GM06990 (cell line): ENCODE measurements around the gene BOLA2B.
"Not testable (repeated sequence)": the region's sequence is repeated elsewhere in the genome, so short reads cannot be mapped to it uniquely, and the experiment has no call there.

Experiments used
- DNase-seq: peaks from one replicate; pipeline ENCODE4 v3.0.0-alpha.2; 2011; ENCODE audit not compliant: insufficient read length; ENCODE audit errors: extremely low read depth
- H3K27me3 ChIP-seq: replicated peaks from 2 replicates; pipeline ENCODE4 v1.6.0; 2011; ENCODE audit warnings: low read length; ENCODE audit not compliant: control insufficient read depth, insufficient read depth
- H3K36me3 ChIP-seq: 2 replicates; pipeline ENCODE4 v1.5.1; 2011; ENCODE audit warnings: low read length; ENCODE audit not compliant: control insufficient read depth, insufficient read depth
- H3K4me3 ChIP-seq: replicated peaks from 2 replicates; pipeline ENCODE4 v1.5.1; 2011; ENCODE audit warnings: low read depth, mild to moderate bottlenecking, control low read depth, low read length
- TF ChIP-seq, protein P1 (sequence below): IDR thresholded peaks from 2 replicates; pipeline ENCODE4 v1.5.1; 2011; ENCODE audit warnings: low read length, control low read depth, mild to moderate bottlenecking, inconsistent platforms; ENCODE audit not compliant: insufficient read depth, poor library complexity, severe bottlenecking

BOLA2B gene

DNA sequence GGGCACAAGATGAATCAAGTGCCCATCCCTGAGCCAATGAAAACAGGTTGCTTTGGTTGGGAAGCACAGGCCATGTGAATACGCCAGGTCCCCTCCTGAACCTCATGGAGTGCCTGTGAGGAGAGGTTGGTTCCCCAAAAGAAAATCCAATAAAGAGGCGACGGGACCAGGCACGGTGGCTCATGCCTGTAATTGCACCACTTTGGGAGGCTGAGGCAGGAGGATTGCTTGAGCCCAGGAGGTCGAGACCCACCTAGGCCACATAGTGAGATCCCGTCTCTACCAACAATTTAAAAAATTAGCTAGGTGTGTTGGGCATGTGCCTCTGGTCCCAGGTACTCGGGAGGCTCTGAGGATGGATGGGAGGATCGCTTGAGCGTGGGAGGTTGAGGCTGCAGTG is 13.5 kb downstream of the BOLA2B start:
- TF ChIP-seq, protein P1, sequence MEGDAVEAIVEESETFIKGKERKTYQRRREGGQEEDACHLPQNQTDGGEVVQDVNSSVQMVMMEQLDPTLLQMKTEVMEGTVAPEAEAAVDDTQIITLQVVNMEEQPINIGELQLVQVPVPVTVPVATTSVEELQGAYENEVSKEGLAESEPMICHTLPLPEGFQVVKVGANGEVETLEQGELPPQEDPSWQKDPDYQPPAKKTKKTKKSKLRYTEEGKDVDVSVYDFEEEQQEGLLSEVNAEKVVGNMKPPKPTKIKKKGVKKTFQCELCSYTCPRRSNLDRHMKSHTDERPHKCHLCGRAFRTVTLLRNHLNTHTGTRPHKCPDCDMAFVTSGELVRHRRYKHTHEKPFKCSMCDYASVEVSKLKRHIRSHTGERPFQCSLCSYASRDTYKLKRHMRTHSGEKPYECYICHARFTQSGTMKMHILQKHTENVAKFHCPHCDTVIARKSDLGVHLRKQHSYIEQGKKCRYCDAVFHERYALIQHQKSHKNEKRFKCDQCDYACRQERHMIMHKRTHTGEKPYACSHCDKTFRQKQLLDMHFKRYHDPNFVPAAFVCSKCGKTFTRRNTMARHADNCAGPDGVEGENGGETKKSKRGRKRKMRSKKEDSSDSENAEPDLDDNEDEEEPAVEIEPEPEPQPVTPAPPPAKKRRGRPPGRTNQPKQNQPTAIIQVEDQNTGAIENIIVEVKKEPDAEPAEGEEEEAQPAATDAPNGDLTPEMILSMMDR = no peak
- DNase-seq = no peak

DNA sequence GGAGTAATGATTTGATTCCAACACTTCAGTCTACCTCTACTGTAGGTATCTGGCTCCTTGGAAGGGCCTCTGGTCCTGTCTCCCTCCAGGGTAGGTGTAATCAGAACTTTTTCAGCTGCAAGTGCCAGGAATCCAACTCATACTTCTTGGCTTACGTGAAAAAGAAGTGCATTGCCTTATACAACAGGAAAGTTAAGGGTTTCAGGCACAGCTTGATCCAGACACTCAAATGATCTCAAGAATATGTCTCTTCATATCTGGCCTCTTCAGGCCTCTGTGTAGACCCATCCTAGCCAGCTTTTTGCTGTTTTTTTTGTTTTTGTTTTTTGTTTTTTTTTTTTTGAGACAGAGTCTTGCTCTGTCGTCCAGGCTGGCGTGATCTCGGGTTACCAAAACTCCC is 14.3 kb downstream of the BOLA2B start:
- DNase-seq = no peak
- H3K27me3 ChIP-seq = no peaks in the 10 kb centered on the region
- no peak overlapping the region for H3K4me3 ChIP-seq
- 0 out of 2 replicates have a peak, but pooled peaks cover 1% of the 10 kb centered on the region for H3K36me3 ChIP-seq
- TF ChIP-seq, protein P1 = no peak

More for the DNA sequence above, 13.5 kb downstream of the BOLA2B start:
- Histone ChIP-seq H3K4me3 (no peak overlapping the region), H3K27me3 (no peaks in the 10 kb centered on the region), H3K36me3 (peaks cover 7% of the 10 kb centered on the region)

DNA sequence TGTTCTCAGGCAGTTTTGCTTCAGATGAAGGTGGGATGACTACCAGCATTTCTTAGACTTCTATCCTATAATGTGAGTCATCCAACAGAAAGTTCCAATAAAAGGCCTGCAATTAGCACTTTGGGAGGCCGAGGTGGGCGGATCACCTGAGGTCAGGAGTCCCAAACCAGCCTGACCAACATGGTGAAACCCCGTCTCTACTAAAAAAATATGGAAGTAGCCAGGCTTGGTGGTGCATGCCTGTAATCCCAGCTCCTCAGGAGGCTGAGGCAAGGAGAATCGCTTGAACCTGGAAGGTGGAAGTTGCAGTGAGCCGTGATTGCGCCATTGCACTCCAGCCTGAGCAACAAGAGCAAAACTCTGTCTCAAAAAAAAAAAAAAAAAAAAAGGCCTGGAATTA is 16.6 kb downstream of the BOLA2B start:
- not testable (repeated sequence) for H3K36me3 ChIP-seq, H3K27me3 ChIP-seq, H3K4me3 ChIP-seq, DNase-seq

DNA sequence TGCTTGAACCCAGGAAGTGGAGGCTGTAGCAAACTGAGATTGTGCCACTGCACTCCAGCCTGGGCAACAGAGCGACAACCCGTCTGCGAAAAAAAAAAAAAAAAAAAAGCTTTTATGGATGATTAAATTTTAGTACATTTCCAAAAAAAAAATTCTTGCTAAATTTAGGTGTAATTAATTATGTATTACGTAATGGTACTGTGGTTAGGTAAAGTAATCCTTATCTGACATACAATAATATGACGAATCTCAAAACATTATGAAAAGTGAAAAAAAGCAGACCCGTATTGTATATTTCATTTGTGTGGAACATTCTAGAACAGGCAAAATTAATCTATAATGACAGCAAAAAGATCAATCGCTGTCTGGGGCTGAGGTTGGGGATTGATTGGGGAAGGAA is 20.4 kb downstream of the BOLA2B start:
- Histone ChIP-seq H3K27me3 (no peaks in the 10 kb centered on the region), H3K36me3 (no peaks in the 10 kb centered on the region), H3K4me3 (no peak overlapping the region)
- TF ChIP-seq, protein P1 = no peak
- no peak for DNase-seq

DNA sequence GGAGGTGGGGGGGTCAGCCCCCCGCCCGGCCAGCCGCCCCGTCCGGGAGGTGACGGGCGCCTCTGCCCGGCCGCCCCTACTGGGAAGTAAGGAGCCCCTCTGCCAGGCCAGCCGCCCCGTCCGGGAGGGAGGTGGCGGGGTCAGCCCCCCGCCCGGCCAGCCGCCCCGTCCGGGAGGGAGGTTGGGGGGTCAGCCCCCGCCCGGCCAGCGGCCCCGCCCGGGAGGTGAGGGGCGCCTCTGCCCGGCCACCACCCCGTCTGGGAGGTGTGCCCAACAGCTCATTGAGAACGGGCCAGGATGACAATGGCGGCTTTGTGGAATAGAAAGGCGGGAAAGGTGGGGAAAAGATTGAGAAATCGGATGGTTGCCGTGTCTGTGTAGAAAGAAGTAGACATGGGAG is 23.3 kb downstream of the BOLA2B start:
- not testable (repeated sequence) for DNase-seq

DNA sequence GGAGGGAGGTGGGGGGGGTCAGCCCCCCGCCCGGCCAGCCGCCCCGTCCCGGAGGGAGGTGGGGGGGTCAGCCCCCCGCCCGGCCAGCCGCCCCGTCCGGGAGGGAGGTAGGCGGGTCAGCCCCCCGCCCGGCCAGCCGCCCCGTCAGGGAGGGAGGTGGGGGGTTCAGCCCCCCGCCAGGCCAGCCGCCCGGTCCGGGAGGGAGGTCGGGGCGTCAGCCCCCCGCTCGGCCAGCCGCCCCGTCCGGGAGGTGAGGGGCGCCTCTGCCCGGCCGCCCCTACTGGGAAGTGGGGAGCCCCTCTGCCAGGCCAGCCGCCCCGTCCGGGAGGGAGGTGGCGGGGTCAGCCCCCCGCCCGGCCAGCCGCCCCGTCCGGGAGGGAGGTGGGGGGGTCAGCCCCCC is 24.1 kb downstream of the BOLA2B start:
- not testable (repeated sequence) for H3K4me3 ChIP-seq, DNase-seq, H3K27me3 ChIP-seq, H3K36me3 ChIP-seq

More for the DNA sequence above, 23.3 kb downstream of the BOLA2B start:
- not testable (repeated sequence) for H3K27me3 ChIP-seq, H3K4me3 ChIP-seq, H3K36me3 ChIP-seq

DNA sequence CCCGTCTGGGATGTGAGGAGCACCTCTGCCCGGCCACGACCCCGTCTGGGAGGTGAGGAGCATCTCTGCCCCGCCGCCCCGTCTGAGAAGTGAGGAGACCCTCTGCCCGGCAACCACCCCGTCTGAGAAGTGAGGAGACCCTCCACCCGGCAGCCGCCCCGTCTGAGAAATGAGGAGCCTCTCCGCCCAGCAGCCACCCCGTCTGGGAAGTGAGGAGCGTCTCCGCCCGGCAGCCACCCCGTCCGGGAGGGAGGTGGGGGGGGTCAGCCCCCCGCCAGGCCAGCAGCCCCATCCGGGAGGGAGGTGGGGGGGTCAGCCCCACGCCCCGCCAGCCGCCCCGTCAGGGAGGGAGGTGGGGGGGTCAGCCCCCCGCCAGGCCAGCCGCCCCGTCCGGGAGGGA is 24.7 kb downstream of the BOLA2B start:
- H3K4me3 ChIP-seq, DNase-seq, H3K27me3 ChIP-seq, H3K36me3 ChIP-seq: not testable (repeated sequence)

DNA sequence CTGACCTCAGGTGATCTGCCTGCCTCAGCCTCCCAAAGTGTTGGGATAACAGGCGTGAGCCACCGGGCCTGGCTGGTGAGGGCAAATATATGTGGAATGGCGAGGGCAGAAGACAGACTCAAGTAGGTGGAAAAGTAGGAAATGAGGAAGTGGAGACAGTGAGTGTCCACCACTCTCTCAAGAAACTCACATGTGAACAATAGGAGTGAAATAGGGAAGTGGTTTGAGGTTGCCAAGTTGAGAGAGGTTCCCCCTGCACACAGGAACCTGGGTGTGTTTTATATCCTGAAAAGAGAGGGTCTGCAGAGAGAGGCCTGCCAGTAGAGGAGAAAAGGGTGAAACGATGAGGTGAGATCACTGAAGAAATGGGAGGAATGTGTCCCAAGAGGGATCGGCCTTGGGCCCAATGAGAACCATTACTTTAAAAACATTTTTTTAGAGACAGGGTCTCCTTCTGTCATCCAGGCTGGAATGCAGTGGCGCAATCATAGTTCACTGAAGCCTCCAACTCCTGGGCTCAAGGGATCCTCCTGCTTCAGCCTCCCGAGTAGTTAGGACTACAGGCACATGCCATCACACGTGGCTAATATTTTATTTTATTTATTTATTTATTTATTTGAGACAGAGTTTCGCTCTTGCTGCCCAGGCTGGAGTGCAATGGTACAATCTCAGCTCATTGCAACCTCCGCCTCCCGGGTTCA is 27.1 kb downstream of the BOLA2B start:
- H3K4me3 ChIP-seq = no peak overlapping the region
- peak; percentile 77 for DNase-seq
- H3K27me3 ChIP-seq = no peaks in the 10 kb centered on the region
- no peaks in the 10 kb centered on the region for H3K36me3 ChIP-seq
- TF ChIP-seq, protein P1 = no peak
